Measurements from ENCODE around the gene EDC3.

Gene EDC3

GRCh38 chr15:74594455-74594854 is 101.4 kb downstream of the EDC3 start:
- H3K27ac ChIP-seq, result no peak overlapping the region
- no peak for DNase-seq (ENCODE audit: low read depth, low spot score)

GRCh38 chr15:74593122-74593521 is 102.7 kb downstream of the EDC3 start:
- H3K27ac ChIP-seq, result no peak overlapping the region
- no peak for DNase-seq (ENCODE audit: low read depth, low spot score)

- DNase-seq (ENCODE audit: low read depth, low spot score), result no peak
- H3K27ac ChIP-seq, result no peak overlapping the region
These were observed 103.6 kb downstream of the EDC3 start for GRCh38 chr15:74592222-74592621.

GRCh38 chr15:74589826-74590225 is 106.0 kb downstream of the EDC3 start:
- H3K27ac ChIP-seq, result peak overlapping the region; percentile 84
- DNase-seq (ENCODE audit: low read depth, low spot score), result no peak

- no peak overlapping the region for H3K27ac ChIP-seq
- DNase-seq (ENCODE audit: low read depth, low spot score), result no peak
These were observed 110.0 kb downstream of the EDC3 start for GRCh38 chr15:74585857-74586256.

GRCh38 chr15:74585191-74585590 is 110.6 kb downstream of the EDC3 start:
- DNase-seq (ENCODE audit: low read depth, low spot score), result no peak
- no peak overlapping the region for H3K27ac ChIP-seq

GRCh38 chr15:74584779-74585178 is 111.0 kb downstream of the EDC3 start:
- no peak overlapping the region for H3K27ac ChIP-seq
- no peak for DNase-seq (ENCODE audit: low read depth, low spot score)

GRCh38 chr15:74584204-74584603 is 111.6 kb downstream of the EDC3 start:
- H3K27ac ChIP-seq, result no peak overlapping the region
- DNase-seq (ENCODE audit: low read depth, low spot score), result no peak

All from epithelial cell of prostate (primary cell).